Measurements from ENCODE around the gene KCTD16.

The KCTD16 gene

DNA sequence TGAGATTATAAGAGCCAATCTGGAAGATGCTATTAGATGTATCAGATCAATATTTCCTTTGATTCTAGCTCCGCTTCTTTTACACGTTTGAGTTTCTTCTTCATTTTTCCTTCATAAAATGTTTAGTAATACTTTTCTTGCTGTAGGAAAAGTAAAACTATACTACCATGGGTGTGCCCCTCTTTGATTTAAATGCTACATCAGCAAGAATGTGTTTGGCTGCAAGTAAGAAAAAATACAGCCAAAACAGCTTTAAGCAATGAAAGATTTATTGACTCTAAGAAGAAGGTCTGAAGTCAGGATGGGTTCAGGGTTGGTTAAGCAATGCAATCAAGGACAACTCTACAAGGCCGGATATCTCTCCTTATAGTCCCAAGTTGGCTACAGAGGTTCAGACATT, 126.4 kb downstream of the KCTD16 start:
- no peak for DNase-seq

DNA sequence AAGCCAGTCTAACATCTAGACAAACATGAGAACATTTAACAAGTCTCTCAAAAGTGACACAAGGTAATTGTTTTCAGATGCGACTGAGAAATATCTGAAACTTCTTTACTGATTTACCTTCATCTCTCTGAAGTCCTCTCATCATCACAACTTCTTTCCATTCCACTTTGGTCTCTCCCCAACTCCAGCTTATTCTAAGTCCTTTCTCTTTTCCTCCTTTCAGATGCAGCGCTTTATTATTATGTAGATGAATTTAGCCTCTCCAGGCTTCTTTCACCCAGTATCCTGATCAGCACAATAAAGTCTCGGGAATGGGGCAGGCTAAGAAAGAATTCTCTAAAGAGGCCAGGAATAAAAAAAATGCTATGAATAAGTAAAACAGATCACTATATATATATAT, 128.0 kb downstream of the KCTD16 start:
- DNase-seq, result no peak

DNA sequence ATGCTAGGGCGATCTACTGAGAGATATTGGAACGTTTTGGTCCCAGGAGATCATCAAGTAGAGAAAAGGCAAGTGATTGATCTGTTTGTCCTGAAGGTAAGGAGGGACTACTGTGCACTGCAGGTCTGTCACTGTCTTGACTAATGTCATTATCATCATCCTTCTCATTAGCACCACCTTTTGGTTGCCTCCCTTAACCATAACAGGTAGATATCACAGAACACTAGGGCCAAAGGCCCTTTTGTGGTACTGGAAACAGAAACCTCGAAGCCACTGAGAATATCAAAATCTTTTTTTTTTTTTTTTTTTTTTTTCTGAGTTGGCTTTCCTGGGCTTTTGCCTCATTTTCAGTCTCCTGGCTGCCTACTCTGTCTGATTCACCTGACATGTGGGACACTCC, 134.0 kb downstream of the KCTD16 start:
- no peak for DNase-seq

DNA sequence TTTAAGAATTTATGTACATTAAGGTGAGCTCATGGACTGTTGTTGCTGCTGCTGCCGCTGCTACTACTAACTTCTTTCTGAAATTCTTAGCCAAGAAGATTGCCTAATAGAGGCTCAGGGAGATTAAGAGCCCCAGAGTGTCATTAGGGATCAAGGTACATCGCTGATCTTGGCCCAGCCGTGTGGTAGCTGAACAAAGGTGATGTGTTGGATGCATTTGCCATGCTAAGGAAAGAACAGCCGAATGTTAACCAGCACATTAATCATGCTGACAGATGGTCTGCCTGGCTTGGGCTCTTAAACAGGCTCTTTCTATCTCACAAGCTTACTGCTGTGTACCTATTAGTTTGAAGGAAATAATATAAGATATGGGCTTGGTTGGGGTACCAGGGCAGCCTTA, 137.1 kb downstream of the KCTD16 start:
- no peak for DNase-seq

DNA sequence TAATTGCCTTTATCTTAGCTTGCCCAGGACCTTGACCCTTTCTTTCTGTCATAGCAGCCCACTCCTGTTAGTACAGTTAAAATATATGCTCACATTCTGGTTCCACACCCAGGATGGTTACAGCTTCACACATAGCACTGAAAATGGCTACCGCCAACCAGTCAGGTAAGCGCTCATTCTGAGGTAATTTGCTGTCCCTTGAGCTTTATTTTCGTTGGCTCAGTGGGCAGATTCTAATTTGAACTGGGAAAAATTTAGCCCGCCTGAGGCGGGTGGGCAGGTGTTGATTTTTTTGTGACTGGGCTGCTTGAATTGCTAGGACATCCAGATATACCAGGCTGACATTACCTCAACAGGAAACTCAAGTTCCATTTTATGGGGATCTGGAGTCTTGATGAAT, 137.5 kb downstream of the KCTD16 start:
- no peak for DNase-seq

DNA sequence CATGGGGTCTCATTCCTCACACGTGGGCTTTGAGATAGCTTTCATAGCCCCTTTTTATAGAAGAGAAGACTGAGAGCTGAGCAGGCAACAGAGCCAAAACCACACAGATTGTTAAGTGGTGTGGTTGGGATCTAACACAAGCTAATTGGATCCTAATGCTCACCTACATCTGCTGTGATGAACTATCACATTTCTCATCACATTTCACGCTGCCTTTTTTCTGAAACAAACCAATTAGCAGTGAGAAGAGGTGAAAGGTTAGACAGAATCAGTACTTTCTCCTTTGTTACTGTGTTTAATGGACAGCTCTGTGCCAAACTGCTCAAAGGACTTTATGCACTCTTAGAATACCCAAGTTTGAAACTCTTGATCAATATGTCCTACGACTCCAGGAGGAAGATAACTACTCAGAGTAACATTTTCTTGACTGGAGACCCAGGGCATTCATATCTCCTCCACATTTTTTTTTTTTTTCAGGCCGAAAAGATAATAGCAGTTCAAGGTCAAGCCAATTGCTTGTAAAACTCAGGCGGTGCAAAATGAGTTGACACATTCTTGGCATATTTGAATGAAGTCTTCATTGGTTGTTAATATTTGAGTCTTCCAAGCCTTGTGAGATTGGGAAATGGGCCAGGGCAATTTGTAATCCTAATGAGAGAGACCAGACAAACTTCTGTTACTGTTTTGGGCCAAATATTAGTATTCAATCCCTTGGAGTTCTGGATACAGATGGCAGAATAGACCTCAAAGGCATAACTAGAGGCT, 138.4 kb downstream of the KCTD16 start:
- no peak for DNase-seq

DNA sequence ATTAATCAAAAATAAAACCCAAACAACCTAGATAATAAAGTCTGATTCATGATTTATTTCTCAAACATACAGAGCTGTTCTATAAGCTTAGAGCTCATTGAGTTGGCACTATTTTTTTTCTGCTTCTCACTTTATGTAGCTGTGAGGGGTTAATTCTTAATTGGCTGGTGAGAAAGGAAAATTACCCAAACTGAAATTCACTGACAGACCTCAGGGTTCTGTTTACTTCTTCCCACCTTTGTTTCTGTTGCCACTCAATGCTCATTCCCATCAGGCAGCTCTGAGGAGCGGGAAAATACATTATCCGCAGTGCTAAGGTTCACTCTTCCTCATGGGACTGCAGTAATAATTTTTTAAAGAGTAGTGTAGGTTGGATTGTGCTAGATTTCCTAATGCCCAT, 139.9 kb downstream of the KCTD16 start:
- DNase-seq, result no peak

DNA sequence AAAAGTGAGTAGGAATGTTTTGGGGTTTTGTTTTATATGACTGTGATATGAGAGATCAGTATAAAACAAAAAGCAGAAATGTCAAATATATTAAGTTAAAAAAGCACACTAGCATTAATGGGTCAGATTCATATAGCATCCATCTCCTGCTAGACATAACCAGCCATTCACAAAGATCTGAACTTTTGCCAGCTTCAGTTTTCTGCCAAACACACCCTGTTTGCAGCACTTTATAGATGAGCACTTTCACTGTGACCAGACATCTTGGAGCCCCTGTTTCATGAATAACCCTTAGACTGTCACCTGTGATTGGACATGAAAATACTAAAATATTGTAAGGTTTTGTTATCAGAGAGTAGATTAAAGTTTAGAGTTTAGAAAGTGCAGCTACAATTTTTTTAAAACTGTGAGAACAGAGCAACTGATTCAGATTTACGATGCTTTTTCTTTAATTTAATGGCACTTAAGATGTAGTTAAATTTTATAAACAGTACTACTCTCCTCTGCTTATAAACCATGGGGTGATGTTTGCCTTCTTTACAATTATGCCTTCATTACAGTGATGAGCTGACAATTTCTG, 142.6 kb downstream of the KCTD16 start:
- no peak for DNase-seq

DNA sequence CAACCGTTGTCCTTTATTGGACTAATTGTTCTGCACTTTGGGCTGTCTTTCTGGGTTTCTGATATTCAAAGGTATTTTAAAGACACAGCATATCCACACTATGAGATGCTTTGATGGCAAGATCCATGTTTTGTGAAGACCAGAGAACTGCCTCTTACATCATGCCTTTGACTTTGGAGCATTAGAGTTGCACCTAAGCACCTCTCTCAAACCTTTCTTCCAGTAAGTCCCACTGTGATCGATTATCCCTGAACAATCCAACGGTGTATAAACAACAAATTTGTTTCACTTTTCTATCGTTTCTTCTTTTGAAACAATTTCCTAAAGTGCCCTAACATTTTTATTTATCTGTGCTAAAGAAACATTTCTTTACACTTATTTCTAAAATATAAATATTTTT, 144.4 kb downstream of the KCTD16 start:
- no peak for DNase-seq

DNA sequence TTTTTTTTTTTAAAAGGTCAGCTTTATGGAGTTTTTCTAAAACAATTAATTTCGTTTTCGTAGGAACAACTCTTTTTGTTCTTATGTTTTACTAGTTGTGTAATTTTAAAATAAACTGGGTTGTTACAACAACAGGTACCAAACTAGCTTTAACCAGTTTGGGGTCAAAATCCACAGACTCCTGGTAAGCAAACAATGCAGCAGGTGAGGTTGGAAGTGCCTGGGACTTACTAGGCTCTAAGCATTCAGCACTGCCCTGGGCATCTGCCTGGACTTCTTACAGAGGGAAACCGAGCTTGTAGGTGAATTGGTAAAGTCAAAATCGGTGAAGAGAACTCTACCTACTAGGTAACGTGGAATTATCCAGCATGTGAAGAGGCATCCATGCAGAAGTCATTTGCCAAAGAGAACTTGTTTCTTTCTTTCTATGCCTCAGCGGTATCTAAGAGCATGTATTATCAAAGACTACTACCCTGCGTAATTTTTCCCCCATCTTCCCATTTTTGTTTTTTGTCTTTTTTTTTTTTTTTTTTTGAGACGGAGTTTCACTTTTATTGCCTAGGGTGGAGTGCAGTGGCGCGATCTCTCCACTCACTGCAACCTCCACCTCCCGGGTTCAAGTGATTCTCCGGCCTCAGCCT, 145.4 kb downstream of the KCTD16 start:
- DNase-seq, result no peak

DNA sequence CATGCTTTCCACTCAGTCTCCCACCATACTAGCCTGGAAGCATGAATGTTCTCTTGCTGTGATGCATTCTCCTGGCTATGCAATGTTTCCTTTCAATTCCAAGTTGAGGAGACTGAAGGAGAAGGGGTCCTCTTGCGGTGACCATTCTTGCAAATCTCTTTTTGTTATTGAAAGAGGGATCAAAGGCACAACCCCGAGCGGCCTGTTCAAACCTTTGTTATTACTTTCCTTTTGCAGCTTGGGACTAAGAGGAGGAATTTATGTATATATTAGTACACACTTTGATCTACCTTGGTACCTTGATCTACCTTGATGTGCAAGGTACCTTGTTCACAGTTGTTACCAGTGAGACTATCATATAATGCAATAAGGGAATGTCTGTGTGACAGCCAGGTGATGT, 147.3 kb downstream of the KCTD16 start:
- DNase-seq, result no peak

DNA sequence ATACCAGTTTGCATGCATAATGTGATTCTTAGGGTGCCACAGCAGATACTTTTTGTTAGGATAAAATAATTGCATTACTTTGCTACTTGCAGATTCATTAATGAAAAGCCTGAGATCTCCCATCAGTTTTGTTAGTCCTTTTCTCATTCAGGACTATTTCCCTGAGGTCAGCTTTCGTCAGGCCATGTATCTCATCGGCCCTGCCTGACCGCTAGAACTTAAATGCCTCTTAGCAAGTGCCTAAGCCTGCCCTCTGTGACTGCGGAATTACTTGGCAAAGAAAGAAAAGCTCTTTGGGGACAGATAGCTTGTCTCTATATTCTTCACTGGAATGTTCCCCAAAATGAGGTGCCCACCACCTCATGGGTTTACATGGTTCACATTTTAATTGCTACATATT, 147.8 kb downstream of the KCTD16 start:
- no peak for DNase-seq

DNA sequence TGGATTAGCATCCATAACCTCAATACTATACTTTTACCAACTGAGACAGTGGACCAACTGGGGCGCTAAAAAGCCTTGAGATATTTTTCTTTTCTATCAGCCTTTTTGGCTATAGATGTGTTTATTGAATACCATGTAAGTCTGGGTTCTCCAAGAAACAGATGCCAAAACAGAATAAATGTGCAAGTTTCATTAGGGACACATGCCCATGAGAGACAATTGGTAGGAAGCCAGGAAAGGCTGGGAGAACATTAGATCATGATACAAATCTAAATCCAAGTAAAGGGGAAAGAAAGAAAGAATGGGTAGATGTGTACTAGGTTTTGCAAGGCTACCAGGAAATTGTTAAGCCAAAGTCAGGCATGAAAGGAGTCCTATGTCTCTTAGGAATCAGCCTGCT, 152.5 kb downstream of the KCTD16 start:
- no peak for DNase-seq

DNA sequence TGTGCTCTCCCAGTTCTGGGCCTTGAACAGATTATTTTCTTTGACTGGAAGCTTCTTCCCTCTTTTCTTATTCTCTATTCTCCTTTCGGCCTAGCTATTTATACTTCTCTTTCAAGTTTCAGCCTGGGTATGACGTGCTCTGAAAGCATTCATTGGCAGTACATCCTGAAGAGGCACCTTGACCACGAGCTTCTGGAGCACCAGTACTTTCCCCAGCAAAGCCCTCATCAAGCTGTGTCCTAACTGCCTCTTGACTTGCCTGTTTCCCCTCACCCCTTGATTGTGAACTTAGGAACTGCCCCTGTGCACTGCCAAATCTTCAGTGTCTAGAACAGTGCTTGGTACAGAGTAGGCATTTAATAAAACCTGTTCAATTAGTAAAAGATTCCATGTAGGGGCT, 154.9 kb downstream of the KCTD16 start:
- DNase-seq, result no peak

DNA sequence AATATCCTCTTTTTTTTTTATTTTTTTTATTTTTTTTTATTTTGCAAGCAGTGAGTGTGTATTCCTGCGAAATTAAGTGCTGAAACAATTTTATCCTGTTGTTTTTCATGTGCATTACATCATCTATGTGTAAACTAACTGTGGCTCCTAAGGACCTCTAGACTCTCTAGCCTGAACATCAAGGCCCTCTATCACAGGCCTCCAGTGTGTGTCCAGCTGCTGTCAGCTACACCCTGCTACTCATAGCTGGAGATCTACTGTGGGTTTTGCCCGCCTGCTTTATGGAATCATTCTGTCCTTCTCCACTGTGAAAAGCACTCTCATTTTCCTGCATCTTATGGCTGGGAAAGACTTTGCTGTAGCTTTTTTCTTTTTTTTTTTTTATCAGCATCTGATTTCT, 157.8 kb downstream of the KCTD16 start:
- no peak for DNase-seq

DNA sequence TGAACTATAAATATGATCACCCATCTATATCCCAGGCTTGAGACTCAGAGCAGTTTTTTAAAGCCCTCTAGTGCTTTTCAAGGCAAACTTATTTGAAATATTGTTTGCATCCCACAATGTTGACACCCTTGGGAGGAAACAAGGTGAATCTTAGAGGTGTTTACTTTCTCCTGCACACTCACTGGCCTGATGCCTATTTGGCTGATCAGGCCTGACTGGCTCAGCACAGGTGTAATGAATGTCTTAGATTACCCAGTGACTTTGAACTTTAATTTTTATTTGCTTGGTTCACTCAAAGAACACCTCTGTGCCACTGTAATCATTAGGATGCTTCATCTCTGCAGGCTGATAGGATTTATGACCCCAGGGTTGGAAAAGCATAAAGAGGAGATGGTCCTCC, 158.3 kb downstream of the KCTD16 start:
- no peak for DNase-seq

DNA sequence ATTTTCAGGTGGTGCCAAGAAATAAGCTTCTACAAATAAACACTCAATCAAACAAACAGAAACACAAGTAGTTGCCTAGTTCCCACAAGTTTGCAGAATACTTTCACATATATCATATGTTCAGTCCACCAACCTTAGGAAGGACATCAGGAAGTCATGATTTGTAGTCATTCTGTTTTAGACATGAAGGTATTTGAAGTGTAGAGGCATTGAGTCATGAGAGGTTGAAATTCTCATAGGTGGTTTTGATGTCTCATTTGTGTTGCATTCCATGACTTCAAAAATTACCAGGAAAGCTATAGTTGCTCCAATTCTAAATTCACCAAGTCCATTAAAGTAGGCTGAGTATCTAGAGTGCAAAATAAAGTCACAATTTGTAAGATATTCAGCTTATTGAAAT, 159.0 kb downstream of the KCTD16 start:
- DNase-seq, result no peak

DNA sequence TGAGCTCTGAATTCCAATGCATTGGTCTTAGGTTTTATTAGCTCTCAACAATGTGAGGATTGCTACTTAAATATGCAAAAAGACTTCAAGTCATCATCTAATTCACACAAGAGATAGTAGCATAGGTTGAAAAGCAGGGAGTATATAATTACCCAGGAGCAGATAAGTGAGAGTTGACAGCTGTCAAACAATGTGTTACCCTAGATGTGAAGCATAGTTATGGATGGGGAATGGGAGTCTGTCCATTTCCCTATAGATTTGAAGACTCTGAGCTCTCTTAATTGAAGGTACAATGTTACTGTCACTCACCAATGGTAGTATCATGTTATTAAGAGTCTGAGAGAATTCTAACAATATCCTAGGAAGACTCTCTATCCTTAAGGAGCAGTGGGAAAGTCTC, 160.7 kb downstream of the KCTD16 start:
- no peak for DNase-seq

DNA sequence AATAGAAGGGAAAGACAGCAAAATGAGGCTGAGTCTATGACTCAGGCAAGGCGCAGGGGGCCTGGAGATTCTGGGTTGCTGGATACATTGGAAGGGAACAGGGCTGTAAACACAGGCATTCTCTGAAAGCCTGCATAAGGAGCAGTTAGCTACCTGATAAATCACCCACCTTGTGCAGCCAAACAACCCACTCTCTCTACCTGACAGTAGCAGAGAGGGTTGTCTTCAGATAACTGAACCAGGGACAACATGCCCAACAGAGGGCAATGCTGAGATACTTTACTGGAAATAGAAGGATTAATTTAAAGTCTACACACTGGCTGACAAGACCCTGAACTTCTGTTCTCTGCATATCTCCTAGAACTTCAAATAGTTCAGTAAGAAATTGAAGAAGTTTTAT, 161.6 kb downstream of the KCTD16 start:
- DNase-seq, result no peak

DNA sequence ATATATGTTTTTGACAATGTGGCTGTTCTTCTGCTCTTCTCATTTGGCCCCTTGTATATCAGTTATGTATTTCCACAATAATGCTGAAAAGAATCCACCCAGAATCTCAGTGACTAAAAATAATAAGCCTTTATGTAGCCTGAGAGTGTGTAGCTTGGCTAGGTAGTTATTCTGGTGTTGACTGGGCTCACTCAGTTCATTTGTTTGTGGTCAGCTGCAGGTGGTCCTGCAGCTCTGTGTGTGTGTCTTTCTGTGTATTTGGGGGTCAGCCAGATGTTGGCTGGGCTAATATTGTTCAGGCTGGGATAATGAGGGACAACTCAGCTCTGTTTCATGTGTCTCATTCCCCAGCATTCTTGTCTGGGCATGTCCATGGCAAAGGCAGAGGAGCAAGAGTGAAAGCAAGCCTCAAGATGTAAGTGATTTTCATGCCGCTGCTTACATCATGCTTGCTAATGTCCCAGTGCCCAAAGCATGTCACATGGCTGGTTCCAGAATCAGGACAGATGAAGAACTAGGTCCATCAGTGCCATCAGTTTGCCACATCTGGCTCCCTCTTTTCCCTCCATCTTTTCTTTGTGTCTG, 162.8 kb downstream of the KCTD16 start:
- DNase-seq, result no peak

DNA sequence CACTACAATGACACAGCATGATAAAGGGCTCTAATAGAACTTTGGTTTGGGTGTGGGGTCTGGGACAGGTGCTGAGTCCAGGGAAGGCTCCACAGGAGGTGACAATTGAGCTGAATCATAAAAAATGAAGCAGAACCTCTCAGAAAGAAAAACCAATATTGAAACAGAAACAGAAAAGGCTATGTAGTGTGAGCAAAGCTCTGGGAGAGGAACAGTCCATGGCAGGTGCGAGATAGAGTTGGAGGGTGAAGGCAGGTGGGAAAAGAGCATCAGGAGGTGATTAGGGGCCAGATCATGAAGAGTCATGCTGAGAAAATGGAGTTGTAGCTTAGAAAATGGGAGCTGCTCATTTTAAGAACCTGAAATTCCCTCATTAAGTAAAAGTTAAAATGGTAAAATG, 164.9 kb downstream of the KCTD16 start:
- DNase-seq, result no peak

DNA sequence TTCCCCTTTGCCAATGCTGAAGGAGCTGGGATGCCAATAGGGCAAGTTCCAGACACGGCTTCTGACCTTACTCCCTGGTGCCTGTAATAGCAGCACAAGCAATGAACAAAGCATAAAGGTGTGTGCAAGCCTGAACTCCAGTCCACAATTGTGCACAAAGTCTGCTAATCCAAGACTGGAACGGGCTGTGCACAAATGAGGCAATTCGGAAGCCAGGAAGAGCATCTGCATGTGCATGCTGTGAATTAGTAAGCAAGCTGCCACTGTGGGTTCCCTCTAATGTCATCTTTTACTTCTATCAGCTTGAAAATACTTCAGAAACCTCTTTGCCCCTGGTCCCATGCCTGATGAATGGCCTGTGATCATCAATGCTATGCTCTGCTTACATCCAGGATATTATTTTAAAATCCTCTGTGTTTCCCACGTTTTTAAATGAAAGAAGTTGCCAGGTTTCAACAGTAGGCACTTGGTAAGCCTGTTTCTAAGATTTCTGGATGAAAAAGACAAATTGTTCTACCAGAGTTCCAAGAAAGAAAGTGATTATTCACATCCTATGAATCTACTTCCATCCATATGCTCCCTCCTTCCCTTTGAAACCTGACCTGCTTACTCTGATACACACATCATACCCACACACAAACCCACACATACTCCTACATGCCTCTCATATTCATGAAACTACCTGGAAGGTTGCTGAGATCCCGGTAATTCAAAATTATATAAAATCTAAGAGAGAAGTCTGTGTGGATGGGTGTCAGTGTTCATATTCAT, 165.7 kb downstream of the KCTD16 start:
- DNase-seq, result no peak

DNA sequence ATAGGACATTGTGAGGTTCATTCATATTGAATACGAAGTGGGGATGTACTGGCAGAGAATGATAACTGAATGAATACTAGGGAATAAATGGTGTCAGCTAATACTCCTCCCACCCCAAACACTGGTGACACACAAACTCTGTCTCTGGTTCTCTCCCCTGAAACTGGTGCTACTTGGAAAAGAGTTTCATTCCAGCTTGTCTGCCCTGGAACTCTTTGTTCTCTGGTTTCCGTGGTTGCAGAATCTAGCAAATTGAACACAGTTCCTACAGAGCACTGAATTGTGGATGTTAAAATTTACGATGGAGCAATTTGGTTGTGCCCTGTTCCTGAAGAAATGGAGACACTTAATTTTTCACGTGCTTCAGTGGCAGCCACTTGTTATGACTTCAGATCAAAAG, 181.7 kb downstream of the KCTD16 start:
- DNase-seq, result no peak
